ENCODE measurements around the gene CACNA1C.

Gene CACNA1C

DNA sequence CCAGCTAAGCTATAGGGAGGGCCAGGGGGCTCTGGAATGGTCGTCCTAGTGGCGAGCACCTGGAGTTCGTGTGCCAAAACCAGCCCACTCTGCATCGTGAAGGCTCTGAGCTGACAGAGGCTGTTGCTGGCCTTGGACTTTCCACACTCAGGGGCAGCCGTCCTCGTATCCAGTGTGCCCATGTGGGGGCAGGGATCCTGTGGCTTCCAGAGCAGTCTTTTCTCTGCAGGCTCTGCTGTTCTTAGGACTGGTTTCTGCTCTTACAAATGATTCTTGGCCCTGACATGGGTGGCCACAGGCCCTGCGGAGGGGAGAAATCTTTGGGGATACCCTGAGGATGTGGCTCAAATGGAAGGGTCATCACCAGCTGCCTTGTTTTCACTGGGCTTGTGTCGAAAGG, 564.6 kb downstream of the CACNA1C start:
- FAIRE-seq = no peak

DNA sequence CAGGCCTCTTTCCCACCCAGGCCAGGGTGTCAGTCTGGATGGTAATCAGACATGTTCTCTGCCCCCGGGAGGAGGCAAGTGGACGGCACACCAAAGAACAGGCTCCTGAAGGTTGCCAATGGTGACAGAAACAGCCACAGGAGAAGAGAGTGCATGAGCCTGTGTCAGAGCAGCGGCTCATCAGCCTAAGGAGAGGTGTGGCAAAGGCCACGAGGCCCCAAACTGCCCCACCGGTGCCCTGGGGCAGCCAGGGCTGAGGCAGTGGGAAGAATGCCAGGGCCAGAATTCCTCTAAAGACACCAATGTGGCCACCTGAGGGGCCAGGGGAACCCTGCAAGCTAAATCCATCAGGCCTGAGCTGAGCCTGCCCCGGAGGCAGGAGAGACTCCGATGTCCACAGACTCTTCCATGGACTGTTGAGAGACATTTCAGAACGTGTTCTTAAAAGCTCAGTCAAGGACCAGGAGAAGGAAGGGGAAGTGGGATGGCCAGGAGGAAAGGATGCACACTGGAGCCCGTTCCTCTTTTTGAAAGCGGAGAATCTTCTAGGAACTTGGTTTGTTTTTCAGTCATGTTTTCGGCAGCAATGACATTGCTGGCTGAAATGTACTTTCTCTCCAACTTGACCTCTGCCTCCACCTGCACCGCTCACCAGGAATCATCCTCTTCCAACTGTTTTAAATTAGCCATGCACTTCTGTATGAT, 565.7 kb downstream of the CACNA1C start:
- no peak for FAIRE-seq

DNA sequence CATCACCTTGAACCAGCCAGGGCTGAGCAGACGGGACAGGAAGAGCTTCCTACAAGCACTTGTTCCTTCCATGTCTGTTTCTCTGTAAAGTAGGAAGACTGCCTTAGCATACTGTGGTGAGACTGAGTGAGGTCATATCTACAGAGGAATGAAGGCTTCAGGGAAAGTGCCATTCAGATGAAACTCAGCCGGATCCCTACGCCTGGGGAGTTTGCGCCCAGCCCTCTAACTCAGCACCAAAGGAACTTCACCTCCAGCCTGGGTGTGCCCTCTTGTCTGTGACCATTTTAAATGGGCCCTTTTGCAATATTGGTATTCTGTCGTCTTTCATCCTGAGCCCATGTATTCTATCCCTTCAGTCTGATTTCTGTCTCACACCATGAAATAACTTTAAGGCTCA, 566.3 kb downstream of the CACNA1C start:
- FAIRE-seq = no peak

DNA sequence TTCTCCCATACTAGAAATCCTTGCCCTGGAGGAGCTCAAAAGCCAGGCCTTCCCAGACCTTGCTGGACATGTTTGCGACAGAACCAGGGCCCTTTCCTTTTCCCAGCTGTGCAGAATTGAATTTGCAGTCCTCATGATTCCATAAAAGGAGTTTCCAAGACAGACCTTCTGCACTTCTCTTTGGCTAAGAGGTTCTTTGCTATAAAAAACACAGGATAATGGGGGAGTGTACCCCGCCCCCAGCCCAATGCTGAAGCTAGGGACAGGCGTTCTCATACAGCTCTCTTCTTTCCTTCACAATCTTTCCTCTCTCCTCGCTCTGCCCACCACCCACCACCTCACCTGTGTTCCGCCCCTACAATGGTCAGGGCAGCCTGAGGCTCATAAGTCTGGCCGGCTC, 569.7 kb downstream of the CACNA1C start:
- no peak for FAIRE-seq

DNA sequence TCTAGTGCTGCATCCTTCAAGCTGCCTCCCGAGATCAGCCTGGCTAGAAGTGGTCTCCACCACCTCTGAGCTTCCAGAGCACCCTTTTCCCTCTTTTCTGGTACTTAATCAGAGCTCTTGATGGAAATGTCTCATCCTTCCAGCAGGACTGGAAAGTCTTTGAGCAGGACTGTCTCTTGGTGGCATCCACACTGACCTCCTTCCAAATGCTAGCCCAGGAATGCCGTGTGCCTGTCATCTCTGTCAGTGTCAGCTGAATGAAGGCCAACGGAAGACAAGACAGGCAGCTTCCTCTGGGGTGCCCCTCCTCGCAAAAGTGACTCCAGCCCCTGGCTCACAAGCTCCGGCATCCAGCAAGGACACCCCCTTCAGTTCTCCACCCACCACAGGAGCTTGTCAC, 570.7 kb downstream of the CACNA1C start:
- FAIRE-seq = no peak

DNA sequence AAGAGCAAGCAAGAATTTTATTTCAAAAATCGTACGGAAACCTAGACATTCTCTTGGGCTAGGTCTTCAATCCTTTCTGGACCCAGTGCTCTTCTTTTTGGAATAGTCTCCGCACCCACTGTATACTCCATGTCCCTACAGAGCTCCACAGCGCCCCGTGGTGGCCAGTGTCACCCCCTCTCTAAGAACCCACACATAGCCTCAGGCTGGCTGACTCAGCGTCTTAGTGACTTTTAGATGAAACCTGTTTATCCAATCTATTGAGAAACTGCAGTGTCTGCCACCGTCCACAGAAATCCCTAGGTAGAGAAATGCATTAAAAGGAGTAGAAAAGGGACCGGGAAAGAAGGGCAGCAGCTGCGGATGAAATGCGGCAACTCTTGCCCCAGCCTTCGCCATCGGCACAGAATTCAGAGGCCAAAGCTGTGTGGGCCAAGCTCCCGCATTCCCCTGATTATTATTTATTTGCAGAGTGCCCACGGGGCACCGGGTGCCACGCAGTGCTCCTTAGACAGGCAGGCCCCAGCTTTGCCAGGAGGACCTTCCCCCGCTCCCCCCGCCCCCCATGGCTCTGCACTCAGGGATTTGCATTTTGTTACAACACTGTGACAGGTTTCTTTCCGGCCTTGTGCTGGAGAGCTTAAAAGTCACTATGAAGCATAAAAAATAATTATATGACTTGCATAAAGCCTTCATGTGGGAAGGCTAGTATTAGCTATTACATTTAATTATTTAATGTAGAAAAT, 571.9 kb downstream of the CACNA1C start:
- no peak for FAIRE-seq

DNA sequence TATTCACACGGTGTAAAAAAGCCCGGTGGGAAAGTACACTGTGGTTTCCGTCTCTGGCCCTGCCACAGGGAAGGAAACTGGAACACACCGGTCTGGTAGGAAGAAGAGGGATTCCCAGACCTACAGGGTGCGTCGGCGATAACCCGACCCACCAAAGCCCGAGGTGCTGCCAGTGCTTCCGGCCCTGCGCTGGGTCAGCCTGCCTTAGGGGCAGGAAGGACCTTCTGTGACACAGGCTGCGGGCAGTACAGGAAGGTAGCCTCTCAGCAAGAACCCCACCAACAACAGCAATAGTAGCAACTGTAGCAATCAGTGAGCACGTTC, 572.5 kb downstream of the CACNA1C start:
- FAIRE-seq = no peak

DNA sequence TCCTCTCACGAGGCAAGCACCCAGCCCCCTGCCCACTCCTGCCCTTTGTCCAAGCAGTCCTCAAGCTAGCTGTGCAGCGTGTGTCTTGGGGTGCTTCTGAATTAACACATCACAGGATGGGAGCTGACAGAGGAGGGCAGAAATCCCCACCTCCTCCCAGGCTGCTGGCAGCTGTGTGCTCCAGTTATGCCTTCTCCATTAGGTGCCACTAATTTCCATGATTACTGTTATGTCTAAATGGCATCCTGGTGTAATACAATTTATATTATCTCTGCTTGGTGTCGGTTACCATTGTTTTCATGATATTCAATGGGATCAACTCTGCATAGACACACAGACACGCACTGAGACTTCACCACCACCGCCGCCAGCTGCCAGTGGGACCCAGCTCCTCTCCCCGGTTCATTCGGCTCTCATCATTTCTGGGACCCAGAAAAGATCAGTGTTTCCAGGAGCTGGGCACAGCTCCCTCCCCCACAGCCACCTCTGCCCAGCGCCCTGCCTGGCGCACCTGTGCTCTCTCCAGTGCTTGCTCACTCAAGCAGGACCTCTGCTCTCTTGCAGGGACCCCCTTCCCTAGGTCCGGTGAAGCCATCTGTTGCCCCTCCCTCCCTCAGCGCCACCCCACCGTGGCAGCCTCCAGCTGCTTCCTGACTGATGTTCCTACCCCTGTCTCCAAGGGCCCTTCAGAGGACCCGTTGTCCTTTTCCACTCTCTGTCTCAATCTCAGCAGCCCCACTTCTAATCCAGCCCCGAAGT, 574.5 kb downstream of the CACNA1C start:
- no peak for FAIRE-seq

DNA sequence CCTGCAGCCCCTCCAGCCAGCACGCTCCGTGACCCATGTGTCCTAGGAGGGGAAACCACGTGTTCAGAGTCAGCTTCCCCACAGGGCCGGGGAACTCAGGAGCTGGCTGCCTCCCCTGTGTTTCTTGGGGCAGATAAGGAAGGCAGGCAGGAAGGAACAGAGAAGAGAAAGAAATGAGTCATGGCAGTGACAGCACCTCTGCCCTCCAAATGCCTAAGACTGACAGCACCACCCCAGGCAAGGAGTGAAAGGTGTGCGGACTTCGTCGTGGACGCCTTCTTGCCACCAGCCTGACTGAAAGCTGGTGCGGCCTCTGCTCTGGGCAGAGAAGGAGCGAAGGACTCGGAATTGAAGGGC, 575.0 kb downstream of the CACNA1C start:
- FAIRE-seq = no peak

DNA sequence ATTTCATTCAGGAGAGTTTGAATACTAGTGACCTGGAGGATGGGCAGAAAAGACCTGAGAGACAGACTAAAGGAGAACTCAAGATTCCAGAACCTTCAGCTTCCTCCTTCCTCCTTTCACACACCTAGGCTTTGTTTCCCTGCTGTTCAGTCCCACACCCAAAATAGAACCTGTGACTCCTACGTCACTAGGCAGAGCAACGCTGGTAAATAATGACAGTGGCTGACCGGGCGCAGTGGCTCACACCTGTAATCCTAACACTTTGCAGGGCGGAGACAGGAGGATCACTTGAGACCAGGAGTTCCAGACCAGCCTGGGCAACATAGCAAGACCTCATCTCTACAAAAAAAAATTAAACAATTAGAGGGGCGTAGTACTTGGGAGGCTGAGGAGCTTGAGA, 575.6 kb downstream of the CACNA1C start:
- no peak for FAIRE-seq

DNA sequence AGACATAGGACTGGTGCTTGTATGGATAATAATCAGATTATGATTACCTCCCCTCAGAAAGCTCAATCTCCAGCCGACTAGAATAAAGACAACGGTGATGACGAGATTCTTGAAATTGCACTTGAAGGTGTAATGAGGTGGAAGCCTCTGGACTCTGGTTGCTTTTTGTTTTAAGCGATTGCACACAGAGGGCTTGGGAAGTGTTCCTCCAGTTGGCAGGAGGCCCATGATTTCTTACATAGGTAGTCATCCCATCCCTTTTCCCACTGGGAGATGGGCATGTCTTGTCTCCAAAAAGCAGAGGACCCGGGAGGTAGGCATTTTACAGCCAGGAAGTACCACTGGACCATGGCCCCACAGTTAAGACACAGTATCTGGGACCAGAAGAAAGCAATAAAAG, 576.3 kb downstream of the CACNA1C start:
- no peak for FAIRE-seq

DNA sequence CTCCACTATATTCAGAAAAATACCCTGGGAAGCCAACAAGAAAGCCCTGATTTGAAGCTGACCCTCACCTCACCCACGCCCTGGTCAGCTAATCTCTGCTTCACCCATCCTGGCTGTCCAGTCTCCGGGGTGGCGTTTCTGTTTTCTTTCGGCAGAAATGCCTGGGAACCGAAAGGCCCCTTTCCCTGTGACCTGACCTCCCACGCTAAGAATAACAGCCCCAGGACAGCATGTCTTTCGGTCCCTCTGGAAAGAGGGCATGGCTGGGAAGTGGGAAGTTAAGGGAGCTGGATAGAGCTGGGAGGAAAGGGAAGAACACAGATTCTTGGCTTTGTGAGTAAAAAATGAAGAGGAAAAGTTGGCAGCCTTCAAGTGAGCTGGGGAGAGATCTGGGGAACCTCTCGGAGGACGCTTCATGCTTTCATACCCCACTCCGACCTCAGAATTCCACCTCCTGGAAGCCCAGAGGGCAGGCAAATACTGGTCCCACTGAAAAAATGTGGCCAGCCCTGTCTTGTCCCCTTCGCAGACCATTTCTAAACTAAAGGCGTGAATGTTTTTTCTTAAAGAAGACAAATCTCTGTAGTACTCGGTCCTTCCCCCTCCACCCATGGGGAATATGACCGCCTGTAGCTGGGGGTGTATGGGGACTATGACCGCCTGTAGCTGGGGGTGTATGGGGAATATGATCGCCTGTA, 579.0 kb downstream of the CACNA1C start:
- FAIRE-seq = no peak

DNA sequence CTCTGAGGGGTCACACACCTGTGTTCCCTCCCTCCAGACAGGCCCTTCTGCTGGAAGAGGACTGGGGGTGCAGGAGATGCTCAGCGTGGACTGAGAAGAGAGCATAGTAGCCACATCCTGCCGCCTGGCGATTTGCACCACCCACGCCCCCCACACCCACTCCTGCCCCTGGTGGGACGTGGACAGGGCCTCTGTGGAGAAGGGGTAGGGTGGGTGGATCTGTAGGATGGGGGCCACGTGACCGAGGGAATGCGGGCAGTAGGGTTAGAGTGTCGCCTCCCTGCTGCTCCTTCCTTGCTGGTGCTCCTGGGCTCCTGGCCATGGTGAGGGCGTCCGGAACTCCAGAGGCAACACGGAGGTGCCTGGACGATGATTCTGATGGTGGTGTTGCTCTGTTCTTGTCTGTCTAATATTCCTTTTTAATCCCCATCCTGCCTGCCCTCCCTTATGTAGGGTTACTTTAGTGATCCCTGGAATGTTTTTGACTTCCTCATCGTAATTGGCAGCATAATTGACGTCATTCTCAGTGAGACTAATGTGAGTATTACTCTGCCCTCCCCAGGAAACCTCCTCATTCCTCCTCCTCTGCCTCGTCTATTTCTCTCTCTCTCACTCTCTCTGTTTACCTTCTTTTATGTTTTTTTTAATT, 580.5 kb downstream of the CACNA1C start:
- FAIRE-seq = no peak

DNA sequence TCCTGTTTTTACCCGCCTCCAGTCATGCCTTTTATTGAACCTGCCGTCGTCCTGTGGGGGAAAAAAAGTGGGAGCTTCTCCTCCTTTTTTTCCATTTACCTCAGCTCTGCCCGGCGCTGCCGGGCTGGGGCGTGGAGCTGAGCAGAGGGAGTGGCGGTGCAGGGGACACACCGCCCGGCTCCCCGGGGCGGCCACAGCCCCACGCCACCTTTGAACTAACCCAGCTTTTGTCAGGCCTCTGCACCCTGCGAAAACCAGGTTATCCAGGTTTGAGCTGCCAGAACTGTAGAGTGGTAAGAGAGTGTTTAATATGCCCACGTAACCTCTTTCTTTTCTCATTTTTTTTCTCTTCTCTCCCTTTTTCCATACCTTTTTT, 581.0 kb downstream of the CACNA1C start:
- no peak for FAIRE-seq

DNA sequence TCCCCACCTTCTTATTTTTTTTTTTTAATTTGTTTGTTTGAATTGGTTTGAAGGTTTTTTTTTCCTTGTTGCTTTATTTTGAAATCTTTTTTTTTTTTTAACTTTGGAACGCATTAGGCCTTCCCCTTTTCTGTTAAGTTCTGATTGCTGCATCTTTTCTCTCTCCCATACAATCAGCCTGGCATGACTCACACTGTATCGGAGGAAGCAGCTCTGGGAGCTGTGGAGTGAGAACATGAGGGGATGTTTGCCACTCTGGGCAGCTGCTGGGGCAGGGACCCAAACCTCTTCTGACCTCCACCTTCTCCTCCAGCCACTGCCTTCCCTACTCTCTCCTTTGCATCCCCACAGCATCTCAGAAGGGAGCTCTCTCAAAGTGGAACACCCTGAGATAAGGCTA, 581.7 kb downstream of the CACNA1C start:
- no peak for FAIRE-seq

DNA sequence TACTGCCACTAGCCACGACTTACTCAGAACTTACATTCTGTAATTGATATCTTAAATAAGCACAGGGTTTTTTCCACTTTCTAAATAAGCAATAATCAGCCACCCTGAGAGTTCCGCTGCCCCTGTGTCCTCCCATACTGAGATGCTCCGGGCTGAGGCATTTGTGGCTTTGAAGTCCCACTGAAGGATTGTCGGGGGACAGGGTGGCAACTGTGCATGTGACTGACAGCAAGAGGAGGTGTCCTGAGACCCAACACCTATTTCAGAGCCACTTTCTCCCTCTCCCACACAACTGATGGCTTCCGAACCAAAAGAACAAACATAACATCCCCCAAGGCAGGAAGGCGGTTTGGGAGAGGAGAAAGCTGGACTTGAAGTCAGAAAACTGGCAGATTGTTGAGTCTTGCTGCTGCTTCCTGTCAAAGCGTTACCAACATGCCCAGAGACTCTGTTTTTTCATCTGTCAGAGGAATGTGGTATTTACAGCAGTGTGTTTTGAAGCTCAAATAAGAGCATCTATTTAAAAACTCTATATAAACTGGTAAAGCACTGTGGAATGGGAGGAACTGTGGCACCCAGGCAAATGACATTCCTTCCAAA, 584.1 kb downstream of the CACNA1C start:
- FAIRE-seq = no peak

DNA sequence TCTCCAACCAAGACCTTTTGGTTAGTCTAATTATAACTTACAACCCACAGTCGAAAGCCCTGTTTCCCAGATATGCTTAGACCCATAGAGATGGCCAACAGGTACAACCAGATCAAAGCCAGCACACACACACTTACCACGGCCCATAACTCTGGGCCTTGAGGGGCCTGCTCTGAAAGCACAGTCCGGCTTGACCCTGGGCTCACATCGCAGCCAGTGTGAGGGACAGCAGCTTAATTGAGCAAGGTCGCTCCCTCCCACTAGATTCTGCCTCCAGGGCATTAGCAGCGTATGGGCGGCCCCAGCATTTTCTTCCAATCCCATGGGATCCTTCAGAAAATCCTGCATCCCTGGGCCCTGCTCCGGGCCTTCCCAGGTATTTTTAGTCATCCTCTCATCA, 584.6 kb downstream of the CACNA1C start:
- FAIRE-seq = no peak

DNA sequence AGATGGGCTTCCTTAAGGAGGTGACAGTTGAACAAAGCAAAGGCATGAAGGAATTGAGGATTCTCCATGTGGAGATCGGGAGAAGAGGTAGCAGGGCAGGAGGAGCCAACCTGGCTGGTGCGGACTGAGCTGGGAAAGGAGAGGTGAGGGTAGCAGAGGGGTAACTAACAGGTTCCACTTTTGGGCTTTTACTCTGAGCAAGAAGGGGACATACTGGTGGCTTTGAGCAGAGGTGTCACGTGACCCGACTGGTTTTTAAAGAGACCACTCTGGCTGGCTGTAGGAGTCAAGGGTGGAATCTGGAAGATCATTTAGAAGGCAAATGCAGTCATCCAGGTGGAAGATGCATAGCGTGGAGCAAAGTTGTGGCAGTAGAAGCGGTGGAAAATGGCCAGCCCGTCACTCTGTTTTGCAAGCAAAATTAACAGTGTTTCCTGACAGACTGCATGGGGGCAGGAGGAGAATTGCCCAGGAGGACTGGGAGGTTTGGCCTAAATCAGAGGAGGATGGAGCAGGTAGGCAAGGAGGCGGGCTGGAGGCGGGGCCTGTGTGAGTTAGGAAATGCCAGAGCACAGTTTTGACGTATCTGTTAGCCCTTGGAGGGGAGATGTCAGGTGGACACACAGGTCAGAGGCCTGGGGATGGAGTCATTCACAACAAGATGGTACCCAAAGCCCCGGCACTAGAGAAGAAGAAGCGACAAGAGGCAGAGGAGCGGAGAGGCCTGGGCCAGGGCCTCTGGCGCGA, 585.7 kb downstream of the CACNA1C start:
- no peak for FAIRE-seq

DNA sequence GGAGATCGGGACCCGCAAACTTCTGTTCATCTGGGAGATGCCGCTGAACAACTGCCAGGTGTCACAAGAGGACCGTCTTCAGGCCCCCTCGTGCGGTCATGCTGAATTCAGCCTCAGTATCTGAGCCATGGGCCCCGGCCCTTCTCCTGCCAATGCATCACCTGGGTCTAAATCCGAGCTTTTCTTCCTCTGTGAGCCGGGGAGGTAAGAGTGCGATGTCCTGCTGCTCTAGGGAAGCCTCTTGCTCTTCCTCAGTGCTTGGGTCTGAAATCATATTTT, 586.2 kb downstream of the CACNA1C start:
- FAIRE-seq = no peak

DNA sequence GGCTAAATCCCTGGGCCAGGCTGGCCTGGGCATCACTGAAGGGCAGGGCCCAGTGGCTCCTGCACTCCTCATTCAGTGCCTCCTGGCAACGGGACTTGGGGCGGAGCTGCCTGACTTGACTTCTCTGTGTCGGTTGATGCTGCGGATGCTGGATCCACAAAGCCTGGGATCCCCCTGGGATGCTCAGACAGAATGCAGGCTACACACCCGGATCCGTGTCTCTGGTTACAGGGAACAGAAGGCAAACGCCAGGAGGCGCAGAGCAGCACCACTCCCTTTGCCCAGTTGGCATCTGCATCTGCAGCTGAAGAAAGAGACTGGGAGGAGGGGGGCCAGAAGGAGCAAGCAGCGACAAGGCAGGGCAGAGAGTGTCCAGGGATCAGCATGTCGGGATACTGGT, 587.5 kb downstream of the CACNA1C start:
- FAIRE-seq = no peak

DNA sequence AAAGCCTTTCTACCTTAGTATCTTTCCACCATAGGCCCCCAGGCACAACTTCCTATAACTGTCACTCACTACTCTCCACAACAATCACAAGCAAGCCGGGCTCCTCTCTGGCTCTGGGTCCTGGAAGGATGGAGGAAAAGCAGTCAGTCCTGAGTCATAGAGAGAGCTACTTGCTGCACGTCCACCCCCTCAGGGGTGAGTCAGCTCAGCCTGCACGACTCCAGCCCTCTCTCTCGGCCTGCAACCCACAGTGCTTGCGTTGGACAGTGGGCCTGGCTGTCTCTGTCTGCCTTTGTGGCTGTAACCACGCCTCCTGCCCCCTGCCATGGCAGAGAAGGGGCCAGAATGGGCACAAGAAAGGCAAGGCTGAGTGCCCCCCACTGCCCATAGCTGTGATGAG, 587.9 kb downstream of the CACNA1C start:
- no peak for FAIRE-seq

DNA sequence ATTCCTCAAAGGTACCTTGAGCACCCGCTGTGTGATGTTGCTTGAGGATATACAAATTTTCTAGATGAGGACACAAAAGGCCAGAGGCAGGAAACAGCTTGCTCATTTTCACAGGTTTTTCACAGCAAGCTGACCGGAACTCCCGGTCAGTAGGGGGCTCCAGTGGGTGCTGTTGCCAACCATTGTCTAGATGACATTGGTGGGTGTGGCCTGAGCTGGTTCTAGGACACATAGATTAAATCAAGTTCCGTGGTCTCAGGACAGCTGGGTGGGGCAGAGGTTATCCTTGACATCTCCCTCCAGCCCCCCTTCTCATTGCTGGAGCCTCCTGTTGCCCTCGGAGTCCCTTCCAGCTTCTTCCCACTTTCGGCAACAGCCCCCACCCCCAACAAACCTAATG, 588.4 kb downstream of the CACNA1C start:
- FAIRE-seq = no peak

Data from G401.6 (cell line).